ENCODE results near the gene DACH2. TPM values are rescaled to one million over a fixed set of nuclear protein-coding genes. Genes with fewer than 3 reads are reported as not detected.

The DACH2 gene
- total and polyA plus RNA-seq, 12 donors: not detected

DNA sequence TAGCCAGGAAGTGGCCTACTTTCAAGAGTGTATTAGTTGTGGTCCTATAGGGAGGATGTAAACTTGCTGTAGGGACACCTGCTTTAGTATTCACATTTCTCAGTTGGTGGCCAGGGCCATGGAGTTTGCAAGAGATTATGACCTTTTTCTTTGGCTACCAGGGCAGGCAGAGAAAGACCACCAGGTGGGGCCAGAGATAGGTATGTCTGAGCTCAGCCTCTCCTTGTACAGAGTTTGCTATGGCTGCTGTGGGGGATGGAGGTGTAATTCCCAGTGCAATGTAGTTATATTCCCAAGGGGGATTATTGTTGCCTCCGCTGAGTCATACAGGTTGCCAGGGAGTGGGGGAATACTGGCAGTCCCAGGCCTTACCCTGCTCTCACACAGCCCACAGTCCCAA is 26.3 kb upstream of the DACH2 start:
- intact Hi-C loops (cut with DNase I): loop anchor here in 1 of 10 donors (5.0 kb wide), 1 partner anchor 885 kb away; no protein-coding TSS in a partner anchor
- Histone ChIP-seq H3K36me3 (no peaks in the 10 kb centered on the region), H3K4me3 (no peak overlapping the region), H3K4me1 (no peaks in the 10 kb centered on the region), H3K27me3 (no peaks in the 10 kb centered on the region), H3K9me3 (peaks cover 0 to 29% (median 0%) of the 10 kb centered on the region in 11 donors), H3K27ac (no peak overlapping the region)
- ATAC-seq (no peak), DNase-seq (no peak)
- WGBS, 2 donors: 93 to 100% methylated on average over 1 of the region's 1 CpG
- no peak for TF ChIP-seq CTCF (IDR thresholded peaks at IDR 0.05)

DNA sequence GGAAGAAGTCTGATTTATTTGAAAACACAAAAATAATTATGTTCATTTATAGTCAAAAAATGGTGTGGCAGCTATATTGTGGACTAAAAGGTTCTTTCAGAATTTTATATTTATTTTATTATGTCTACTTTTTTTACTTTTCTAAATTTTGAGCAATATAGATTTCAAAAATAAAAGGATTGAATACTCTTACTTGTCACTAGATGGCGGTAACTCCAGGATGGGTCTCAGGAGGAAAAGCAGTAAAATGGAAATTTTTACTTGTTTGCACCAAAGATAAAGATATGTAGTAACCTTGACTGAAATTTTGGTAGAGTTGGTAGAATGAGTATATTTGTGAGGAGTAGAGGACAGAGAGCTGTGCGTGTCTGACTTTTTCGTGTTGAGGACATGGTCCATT is 14.5 kb upstream of the DACH2 start:
- 6 to 7% methylated on average over 3 of the region's 3 CpGs for WGBS, 2 donors
- peaks cover 0 to 38% (median 0%) of the 10 kb centered on the region in 7 donors for H3K27me3 ChIP-seq
- no peak overlapping the region for H3K27ac ChIP-seq
- no peak for ATAC-seq
- DNase-seq: no peak
- TF ChIP-seq CTCF (IDR thresholded peaks at IDR 0.05): peak in 8 of 9 donors; percentile 11 to 59 (median 42)
- no peaks in the 10 kb centered on the region for H3K9me3 ChIP-seq
- no peaks in the 10 kb centered on the region for H3K36me3 ChIP-seq
- intact Hi-C loops (cut with DNase I): no loop called here
- no peaks in the 10 kb centered on the region for H3K4me1 ChIP-seq
- H3K4me3 ChIP-seq: no peak overlapping the region

GRCh38 chrX:86137071-86137470 is 11.2 kb upstream of the DACH2 start:
- Histone ChIP-seq H3K4me3 (no peak overlapping the region), H3K36me3 (no peaks in the 10 kb centered on the region), H3K9me3 (no peaks in the 10 kb centered on the region), H3K4me1 (no peaks in the 10 kb centered on the region), H3K27ac (no peak overlapping the region), H3K27me3 (peaks cover 0 to 40% (median 0%) of the 10 kb centered on the region in 7 donors)
- WGBS, 2 donors: 79% methylated on average over 3 of the region's 3 CpGs
- DNase-seq: no peak
- intact Hi-C loops (cut with DNase I): no loop called here
- ATAC-seq: no peak
- TF ChIP-seq CTCF (IDR thresholded peaks at IDR 0.05): no peak

DNA sequence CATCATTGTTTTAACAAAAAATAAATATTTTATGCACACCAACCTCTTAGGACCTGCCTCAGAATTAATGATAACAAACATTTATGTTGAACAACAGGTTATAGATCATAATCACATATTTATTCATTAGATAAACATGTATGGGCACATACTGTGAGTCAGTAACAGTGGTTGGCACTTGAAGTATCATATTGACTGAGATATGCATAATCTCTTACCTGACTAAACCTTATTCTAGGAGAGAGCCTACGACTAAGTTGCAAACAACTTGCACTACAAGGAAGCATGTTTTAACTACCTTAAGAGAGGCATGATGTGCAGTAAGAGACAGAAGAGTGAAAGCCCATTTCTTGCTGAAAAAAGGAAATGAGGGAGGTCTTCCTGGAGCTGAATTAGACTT is 6.5 kb upstream of the DACH2 start:
- ATAC-seq (no peak), DNase-seq (no peak)
- Histone ChIP-seq H3K4me3 (no peak overlapping the region), H3K27me3 (peaks cover 0 to 60% (median 0%) of the 10 kb centered on the region in 7 donors), H3K27ac (no peak overlapping the region), H3K36me3 (no peaks in the 10 kb centered on the region), H3K9me3 (no peaks in the 10 kb centered on the region), H3K4me1 (no peaks in the 10 kb centered on the region)
- 53 to 66% methylated on average over 1 of the region's 1 CpG for WGBS, 2 donors
- intact Hi-C loops (cut with DNase I): no loop called here
- TF ChIP-seq CTCF (IDR thresholded peaks at IDR 0.05): no peak
